Right hindlimb (tissue), 1 donor: Measurements from ENCODE around the gene TPCN2.

Source experiments
- DNase-seq: peaks from one replicate; pipeline ENCODE4 v3.0.0-alpha.2; 2018

TPCN2 gene

DNA sequence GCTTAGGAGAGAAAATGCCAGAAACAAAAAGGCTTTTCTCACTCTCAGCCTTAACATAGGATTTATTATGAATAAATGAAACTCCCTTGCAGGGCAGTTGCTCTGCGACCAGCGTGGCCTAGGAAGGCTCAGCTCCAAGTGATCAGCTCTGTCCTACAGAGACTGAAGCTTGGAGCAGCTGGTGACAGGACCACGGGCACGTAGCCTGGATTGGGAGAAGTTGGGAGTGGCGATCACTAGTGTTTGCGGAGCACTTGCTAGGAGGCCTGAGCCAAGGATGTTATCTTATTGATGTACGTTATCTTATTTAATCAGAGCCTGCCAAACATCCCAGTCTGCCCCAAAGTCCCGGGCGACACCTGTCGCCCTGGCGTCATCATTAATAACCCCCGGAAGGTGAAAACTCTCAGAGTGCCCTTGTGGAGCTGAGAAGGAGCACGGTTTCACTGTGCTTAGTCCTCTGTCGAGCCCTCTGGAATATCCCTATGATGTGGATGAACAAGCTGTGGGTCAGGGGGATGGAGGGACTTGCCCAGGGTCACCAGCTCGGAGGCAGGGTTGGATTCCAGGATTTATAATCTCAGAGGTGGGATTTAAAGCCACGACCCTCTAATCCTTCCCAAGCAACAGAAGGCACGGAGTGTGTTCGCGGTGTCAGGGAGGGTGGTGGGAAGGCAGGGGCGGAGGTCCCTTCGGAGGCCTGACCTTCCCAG is 66.2 kb downstream of the TPCN2 start:
- no peak for DNase-seq

DNA sequence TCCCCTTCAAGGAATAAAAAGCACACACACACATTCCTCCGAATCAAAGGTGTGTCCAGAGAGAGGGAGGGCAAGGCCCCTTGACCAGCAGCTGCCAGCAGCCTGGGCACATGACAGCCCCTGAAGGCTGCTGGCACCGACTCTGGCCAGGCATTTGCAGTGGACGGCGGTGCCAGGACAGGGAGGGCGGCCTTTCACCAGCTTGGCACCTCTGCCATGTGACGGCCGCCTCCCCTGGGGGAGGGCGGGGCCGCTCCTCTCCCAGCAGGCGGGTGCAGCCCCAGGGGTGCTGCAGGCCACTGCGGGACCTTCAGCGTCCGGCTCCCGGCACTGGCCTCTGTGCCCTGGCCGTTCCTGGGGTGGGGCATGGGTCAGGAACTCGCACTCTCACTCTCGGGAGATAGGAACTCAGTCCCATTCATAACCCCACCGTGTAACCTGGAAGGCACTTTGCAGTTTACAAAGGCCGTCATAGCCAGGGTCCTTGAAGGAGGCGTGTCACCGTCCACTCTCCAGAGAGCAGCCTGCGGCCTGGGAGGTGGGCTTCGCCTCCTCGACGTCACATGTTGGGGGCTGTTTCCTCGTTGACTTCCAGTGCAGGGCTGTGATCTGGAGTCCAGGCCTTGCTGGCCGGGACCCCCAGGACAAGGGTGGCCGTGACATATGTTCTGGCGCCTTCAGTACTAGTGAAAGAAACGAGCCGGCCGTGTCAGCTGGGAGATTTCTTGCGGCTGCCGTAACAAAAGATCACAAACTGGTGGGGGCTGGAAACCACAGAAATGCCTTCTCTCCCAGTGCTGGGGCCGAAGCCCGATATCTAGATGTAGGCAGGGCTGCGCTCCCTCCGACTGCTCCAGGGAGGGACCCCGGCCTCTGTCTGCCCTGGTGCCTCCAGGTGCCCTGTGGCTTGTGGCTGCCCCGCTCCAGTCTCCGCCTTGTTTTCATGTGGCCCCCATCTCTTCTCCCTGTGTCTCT is 67.1 kb downstream of the TPCN2 start:
- no peak for DNase-seq

DNA sequence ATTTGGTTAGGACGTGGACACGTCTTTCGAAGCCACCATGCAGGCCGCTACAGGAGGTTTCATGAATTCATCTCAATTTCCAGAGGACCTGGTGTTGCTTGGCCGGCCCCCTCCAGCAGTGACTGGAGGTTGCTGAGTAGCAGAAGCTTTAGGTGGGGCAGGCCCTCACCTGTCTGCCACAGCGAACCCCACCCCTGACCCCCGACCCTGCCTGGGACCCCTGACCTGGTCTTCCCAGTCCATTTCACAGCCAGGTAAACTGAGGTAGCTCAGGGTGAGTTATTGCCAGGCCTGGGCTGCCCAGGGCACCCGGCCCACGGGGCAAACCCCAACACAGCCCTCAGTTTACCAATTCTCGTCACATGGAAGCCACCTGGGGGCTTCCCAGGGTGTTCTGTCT is 67.9 kb downstream of the TPCN2 start:
- no peak for DNase-seq

DNA sequence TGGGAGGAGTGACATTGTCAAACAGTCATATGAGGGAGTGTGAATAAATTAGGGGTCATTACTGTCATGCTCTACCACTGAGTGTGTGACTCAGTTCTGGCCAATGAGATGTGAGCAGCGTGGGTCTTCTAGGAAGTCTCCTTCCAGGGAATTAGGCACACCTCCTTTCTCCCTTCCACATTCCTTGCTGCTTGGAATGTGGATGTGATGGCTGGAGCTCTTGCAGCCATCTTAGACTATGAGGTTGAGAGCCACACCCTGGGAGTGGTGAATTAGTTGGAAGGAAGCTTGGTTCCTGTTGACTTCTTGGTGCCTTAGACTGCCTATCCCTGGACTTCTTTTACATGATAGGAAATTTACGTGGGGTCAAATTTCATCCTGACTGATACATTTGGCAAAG is 70.5 kb downstream of the TPCN2 start:
- DNase-seq = no peak

DNA sequence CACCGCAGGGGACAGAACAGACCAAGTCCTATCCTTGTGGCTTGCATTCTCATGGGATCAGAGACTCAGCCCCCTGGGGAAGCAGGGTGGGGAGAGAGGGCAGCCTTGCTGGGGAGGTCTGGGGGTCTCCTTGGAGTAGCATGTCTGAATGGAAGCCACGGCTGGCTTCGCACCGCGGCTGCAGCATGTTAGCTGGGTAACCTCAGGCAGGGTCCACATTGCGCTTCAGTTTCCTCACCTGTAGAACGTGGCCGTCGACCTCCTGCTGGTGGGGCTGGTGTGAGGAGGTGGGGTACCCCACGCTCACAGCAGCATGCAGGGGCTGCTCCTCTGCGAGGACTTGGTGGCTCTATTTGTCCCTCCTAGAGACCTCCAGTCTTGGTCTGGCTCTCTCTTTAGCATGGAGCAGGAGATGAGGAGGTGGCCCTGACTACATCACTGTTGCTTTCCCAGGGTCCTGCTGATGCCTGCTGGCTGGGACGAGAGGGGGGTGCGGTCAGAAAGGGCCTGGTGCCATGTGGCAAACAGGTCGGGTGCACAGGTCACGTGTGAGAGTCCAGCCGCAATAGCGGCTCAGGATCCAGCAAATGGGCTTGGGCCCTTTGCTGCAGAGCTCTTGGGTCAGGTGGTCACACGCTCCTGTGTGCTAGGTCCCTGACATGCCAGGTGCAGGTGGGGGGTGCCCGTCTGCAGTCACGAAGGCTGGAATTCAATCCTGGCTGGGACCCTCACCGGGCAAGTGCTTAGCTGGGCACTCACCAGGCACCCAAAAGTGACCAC is 71.6 kb downstream of the TPCN2 start:
- no peak for DNase-seq

DNA sequence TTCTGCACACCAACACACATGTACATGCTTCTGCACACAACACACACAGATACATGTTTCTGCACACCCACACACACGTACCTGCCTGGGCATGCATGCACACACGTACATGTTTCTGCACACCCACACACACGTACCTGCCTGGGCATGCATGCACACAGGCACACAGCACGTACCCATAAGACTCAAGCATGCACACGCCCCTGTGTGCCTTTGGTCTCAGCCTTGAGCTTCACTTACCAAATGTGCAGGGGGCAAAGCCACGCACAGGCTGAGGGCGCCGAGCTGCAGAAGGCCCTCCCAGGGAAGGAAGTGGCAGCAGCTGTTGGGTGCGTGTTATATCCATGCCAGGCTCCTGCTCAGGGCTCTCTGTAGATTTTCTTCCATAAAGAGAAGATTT is 72.3 kb downstream of the TPCN2 start:
- DNase-seq = no peak

DNA sequence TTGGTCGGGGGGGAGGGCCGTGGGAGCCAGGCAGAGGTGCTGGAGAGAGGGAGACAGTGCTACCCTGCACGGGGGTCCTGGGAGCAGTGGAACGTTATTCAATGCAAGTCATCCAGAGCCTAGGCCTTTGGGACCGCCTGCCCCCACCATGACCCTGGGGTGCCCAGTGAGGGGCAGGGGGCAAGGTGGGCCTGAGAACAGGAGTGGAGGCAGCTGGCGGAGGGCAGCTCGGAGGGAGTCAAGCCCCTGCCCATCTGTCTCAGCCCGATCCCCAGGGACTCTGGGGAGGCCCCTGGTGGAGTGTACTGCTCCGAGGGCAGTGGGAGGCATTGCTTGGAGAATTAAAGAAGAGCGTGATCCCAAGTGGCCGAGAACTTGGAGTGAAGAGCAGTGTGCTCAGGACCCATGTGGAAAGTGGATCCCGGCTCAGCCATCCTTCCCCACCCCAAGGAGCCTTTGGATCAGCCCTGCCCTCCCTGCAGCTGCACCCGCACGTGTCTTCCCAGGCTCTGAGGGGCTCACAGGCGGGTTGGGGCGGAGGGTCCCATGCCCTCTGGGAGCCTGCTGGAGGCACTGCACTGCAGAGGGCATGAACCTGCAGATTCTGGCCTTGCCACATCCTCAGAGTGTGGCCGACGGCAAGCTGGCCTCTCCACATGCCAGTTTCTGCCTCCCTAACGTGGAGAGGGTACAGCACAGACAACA is 73.0 kb downstream of the TPCN2 start:
- DNase-seq = no peak

DNA sequence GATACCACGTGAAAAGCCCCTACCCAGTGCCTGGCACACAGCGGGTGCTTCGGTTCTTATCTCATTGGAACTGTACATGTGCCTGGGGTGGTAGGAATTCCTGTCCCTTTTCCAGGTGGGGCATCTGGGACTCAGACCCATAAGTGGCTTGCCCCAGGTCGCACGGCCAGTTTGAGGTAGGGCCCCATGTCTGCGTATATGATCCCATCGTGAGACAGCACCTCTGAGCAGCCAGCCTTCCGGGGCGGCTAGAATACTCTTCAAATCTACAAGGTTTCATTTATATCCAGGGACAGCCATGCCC is 73.5 kb downstream of the TPCN2 start:
- no peak for DNase-seq

DNA sequence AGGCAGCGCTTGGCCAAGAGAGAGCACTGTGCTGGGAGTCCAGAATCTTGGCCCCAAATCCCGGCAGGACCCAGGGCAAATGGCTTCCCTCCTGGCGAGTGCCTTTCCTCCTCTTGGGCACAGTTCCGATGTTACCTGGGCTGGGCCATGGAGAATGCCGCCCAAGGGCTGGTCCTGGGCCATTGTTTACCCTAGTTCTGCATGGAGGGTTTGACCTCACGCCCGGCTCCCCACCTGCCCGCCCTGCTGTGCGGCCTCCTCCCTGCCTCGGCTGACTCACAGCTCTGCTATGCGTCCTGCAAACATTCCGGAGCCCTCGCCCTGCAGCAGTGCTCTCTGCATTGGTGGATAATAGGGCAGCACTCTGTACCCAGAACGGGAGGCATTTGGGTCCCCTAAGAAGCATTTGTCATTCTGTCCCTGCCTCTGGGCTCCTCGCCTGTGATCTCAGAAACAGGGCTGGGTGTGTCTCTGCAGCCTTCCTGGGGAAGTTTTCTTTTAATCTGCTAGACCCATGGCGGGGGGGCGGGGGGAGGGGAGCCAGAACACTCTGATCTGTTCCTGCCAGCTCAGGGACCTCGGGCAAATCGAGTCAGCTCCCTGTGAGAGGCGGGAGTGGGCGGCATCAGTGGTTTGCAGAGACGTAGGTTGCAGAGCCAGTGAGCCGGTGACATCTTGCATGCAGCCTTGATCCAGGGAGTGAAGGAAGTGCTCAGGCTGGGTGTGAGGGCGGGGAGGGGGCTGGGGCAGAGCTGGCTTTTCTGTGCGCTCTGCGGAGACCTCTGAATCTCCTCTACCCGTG is 74.1 kb downstream of the TPCN2 start:
- DNase-seq = no peak

DNA sequence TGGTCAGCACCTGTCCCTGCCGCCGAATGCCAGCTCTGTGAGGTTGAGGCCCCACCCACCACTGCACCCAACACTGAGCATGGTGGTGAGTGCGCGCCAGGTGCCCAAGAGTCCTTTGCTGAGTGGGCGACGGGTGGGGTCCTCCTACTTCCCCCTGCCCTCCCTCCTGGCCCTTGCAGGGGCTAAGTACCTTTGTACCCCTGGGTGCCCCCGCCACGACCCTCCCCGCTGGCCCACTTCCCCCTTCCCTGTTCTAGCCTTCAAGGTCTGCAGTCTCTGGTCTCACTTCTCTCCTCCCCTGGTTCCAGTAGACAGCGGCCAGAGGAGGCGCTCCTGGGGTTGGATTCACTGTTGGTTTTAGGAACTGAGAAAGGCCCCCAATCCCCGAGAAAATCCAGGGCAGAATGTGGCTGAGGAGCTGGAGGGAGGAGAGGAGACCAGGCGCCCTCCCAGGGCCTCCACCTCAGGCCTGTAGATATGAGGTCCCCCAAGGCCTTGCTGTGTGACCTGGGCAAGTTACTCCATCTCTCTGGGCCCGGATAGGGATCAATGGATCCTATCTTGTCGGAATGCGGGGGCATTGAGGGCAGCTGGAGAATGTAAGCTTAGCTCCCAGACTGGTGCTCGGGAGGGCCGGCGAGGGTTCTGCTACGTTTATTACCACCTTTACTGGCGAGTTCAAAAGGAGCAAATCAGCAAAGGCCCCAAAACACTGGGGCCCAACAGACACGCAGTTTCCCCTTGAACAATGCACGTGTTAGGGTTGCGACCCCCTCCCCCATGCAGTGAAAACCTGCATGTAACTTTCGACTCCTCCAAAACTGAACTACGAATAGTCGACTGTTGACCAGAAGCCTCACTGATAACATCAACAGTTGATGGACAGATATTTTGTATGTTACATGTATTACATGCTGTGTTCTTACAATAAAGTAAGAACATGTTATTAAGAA is 75.1 kb downstream of the TPCN2 start:
- DNase-seq = no peak

DNA sequence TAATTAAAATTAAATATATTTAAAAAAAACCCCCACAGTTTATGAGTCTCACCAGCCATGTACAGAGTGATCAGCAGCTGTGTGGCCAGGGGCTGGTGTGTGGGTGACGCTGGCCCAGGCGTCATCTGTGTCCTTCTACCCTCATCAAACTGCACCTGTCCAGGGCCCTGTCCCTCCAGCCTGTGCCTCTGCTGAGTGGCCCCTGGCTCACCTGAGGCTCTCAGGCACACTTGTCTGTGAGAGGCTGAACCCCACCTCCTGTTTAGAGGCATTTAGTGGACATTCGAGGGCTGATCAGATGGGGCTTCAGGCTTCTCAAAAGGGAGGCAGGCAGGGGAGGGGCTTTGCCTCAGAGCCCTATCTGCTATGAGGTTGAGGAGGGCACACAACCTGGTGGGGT is 77.1 kb downstream of the TPCN2 start:
- no peak for DNase-seq

DNA sequence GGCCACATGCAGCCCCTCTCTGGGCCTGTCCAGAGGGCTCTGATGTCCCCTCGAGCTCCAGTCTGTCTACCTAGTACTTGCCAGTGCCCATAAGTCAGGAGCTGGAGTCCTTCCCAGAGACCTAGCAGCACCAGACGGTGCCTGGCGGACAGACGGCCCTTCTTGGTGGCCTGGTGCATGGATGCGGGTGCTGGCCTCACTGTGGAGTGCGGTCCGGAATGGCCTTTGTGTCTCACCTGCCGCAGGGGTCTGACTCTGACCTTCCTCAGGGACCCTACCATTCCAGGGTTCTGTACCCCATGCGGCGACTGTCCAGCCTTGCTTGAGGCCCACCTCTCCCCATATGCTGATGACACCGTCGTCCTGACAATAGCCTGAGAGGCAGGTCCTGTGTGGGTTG is 77.6 kb downstream of the TPCN2 start:
- no peak for DNase-seq

DNA sequence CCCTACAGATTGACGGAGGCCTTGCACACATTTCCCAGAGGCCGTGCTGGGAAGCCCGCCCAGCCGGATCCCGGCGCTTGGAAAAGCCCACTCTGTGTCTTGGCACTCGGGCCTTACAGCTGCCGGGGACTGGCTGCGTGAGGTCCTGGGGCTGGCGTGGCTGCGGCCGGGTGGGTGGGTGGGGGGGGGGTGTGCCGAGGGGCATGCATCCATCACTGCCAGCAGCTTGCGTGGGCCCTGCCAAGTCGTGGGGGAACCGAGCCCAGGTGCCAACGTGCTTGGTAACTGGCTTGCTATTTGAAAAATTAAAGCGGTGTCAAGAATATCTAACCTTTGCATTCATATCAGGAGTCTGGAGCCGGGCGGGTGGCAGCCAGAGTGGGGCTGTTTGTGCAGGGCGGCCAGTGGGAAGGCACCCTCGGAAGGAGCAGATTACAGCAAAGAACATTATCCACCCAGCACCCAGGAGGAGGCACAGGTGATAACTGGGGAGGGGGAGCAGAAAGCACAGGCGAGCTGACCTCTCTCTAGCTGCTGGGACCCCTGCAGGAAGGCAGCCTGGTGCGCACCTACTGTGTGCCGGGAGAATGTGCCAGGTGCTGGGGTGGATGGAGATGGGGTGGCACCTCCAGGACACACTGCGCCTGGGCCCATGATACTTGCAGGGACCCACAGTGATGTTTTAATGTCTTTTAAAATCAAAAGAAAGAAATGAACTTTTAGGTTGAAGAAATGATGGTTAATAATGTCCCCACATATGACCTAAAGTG is 78.5 kb downstream of the TPCN2 start:
- peak; percentile 81 for DNase-seq

DNA sequence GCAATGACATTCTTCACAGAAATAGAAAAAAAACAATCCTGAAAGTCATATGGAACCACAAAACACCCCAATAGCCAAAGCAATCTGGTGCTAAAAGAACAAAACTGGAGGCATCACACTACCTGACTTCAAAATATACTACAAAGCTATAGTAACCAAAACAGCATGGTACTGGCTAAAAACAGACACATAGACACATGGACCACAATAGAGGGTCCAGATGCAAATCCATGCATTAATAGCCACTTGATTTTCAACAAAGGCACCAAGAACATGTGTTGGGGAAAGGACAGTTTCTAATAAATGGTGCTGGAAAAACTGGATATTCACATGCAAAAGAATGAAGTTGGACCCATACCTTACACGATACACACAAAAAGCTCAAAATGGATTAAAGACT is 79.2 kb downstream of the TPCN2 start:
- DNase-seq = no peak

DNA sequence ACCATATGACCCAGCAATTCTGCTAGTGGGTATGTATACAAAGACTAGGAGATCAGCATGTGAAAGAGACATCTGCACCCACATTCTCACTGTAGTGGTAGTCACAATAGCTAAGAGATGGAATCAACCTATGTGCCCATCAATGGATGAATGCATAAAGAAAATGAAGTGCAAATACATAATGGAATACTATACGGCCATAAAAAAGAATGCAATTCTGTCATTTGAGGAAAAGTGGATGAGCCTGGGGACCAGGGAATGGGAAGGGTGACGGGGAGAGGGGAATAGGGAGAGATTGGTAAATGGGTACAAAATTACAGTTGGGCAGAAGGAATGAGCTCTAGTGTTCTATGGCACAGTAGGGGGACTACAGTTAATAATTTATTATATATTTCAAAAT is 80.3 kb downstream of the TPCN2 start:
- DNase-seq = no peak

DNA sequence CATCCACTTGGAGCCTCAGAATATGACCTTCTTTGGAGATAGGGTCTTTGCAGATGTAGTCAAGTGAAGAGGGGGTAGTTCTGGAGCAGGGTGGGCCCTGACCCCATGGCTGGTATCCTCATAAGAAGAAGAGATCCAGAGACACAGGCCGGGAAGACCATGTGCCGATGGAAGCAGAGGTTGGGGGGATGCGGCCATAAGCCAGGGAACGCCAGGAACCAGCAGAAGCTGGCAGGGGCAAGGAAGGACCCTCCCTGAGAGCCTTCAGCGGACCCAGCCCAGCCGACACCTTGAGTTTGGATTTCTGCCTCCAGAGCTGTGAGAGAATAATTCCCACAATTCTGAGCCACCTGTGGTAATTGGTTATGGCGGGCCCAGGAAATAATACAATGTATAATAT is 80.9 kb downstream of the TPCN2 start:
- DNase-seq = no peak

DNA sequence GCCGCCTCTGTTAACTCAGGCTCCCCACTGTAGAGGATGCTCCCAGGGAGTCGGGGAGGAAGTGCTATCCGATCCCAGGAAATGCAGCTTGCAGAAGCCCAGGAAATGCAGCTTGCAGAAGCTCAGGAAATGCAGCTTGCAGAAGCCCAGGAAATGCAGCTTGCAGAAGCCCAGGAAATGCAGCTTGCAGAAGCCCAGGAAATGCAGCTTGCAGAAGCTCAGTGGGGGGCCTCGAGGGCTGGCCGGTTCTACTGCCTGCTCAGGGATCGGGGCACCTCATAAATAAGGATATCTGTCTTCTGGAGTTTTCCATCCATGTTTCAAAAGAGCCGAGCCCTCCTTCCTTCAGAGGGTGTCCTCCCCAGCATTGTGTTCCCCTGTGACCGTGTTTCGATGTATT is 81.9 kb downstream of the TPCN2 start:
- DNase-seq = no peak

DNA sequence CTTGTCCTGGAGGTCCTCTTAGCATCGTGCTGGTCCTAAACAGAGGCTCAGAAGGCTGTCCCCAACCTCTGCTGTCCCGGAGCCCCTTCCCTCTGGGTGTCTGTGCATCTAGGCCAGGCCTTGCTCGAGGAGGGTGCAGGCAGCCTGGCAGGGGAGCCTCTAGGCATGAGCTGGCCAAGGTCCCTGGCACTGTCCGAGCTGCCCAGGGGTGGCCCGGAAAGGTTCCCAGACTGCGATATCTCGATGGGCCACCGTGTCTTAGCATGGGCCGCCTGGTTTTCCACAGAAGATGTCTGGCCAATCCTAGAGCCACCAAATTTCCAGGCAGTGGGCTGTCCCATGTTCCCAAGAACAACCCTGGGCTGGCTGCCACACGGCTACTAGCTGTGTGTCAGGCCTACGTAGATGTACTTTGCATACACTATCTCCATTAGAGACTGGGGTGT is 82.4 kb downstream of the TPCN2 start:
- DNase-seq = no peak

DNA sequence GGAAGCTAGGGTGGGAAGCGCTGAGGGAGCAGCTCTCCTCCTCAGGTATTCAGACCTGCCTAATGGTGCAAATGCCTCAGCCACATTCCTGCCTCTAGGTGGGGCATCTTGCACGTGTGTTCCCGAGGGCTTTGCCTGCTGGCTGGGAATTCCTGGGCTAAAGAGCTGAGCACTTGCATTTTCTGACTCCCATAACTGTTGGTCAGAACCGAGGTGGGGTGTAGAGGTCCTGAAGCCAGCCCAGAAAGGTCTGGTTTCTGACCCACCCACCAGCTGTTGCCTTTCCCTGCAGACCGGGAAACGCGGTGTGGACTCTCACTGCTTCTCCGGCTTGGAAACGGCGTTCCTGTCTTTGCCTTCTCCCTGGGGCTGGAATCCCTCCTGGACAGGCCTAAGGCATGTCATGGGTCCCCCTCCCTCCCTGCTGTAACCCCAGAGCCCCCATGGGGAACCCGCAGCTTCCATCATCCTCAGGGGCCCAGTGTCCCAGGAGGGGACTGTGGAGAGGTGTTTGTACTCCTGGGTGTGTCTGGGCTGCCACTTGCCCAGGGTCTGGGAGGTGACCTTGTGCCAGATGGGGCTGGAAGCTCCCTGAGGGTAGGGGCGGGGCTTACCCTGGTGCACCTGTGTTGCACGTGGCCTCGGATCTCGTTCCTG is 83.0 kb downstream of the TPCN2 start:
- peak; percentile 72 for DNase-seq

DNA sequence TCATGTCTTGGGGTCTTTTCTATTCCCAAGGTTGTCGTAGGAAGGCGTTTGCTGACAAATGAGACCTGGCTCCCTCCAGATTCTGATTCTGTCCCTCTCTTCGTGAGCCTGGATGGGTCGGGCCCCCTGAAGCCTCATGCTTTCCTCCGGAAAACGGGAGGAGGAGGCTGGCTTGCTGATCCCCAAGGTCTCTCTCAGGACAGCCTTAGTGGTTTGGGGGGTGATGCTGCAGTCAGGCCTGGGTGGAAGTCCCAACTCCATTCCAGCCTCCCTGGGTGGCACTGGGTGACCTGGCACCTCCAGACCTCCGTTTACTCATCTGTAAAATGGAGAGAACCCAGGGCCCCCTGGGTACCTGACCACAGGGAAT is 83.6 kb downstream of the TPCN2 start:
- no peak for DNase-seq
